ENCODE data around the gene SQSTM1. TPM values are rescaled to one million over a fixed set of nuclear protein-coding genes. Genes with fewer than 3 reads are reported as not detected.
A peak's percentile ranks its signal among the peaks of the same experiment; 100 is the strongest.

SQSTM1 gene
- total and polyA plus RNA-seq, 3 experiments from 2014 or later: 158 to 212 (median 179) TPM

DNA sequence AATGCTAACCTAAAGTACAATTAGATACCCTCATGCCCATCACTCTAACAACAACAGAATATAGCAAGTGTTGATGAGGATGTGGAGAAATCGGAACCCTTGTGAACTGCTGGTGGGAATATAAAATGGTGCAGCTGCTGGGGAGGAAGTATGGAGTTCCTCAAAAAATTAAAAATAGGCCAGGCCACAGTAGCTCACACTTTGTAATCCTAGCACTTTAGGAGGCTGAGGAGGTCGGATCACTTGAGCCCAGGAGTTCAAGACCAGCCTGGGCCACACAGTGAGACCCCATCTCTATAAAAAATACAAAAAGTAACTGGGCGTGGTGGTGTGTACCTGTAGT, 55.9 kb downstream of the SQSTM1 start:
- POLR2A ChIA-PET: no interaction called here
- Mint-ChIP-seq H3K4me1 (no peaks in the 10 kb centered on the region), H3K36me3 (peaks cover 3 to 74% (median 7%) of the 10 kb centered on the region in 3 donors), H3K27ac (peak overlapping the region in 1 of 8 donors; percentile 29), H3K4me3 (no peak overlapping the region), H3K27me3 (no peaks in the 10 kb centered on the region), H3K9me3 (no peaks in the 10 kb centered on the region)
- Histone ChIP-seq H3K27me3 (ENCODE audit: insufficient read depth, low read length, poor library complexity, severe bottlenecking) (no peaks in the 10 kb centered on the region), H3K9me3 (ENCODE audit: low read length) (no peaks in the 10 kb centered on the region), H3K36me3 (ENCODE audit: insufficient read depth, low read length) (peaks cover 3% of the 10 kb centered on the region), H3K4me1 (ENCODE audit: insufficient read depth, low read length) (no peaks in the 10 kb centered on the region), H3K4me3 (ENCODE audit: low read length) (no peak overlapping the region), H3K27ac (ENCODE audit: low read depth, low read length) (no peak overlapping the region)
- no peak for DNase-seq
- CTCF ChIA-PET: no interaction called here

GRCh38 chr5:179878222-179879002, 57.7 kb downstream of the SQSTM1 start:
- H3K27me3 ChIP-seq (ENCODE audit: insufficient read depth, low read length, poor library complexity, severe bottlenecking): no peaks in the 10 kb centered on the region
- no peak for DNase-seq
- no peaks in the 10 kb centered on the region for H3K36me3 ChIP-seq (ENCODE audit: insufficient read depth, low read length)
- H3K9me3 Mint-ChIP-seq: peaks cover 2 to 9% (median 4%) of the 10 kb centered on the region in 5 donors
- no peak overlapping the region for H3K27ac ChIP-seq (ENCODE audit: low read depth, low read length)
- H3K4me3 Mint-ChIP-seq: no peak overlapping the region
- ChIA-PET POLR2A (no interaction called here), CTCF (interaction anchor here (1.4 kb wide), 1 partner anchor 30 kb away, joined by 3 read pairs; no protein-coding TSS in a partner anchor)
- no peaks in the 10 kb centered on the region for H3K27me3 Mint-ChIP-seq
- H3K4me1 Mint-ChIP-seq: no peaks in the 10 kb centered on the region
- no peak overlapping the region for H3K4me3 ChIP-seq (ENCODE audit: low read length)
- no peak overlapping the region for H3K27ac Mint-ChIP-seq
- H3K9me3 ChIP-seq (ENCODE audit: low read length): no peaks in the 10 kb centered on the region
- peaks cover 6 to 71% (median 13%) of the 10 kb centered on the region in 3 donors for H3K36me3 Mint-ChIP-seq
- H3K4me1 ChIP-seq (ENCODE audit: insufficient read depth, low read length): no peaks in the 10 kb centered on the region

DNA sequence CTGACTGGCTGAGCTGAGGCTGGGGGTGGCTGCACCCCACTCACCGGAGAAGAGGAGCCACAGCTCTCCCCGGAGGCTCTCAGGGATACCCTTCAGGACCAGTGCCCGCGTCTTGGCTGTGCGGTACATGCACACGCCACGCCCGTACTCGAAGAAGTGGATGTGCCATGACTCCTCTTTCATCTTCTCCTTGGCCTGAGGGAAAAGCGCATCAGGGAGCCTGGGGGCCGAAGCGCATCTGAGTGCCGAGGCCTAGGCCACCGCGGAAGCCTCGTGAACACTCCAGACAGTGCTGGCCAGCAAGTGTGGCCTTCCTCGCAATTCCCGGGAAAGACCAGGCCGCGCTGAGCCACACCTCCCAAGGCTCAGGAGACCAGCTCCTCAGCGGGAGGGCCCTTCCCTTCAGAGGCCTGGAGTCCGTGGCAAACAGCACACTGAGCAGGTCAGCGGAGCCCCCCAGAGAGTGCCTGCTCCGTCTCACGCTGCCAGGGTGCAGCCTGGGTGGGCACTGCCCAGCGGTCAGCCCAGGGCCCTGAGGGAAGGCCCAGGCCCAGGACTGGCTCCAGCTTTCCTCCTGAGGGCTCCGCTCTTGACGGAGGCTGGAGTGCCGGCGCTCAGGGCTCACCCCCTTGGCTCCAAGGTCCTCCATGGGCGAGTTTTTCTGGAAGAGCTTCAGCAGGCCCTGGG, 58.4 kb downstream of the SQSTM1 start:
- H3K9me3 Mint-ChIP-seq: peaks cover 10 to 16% (median 11%) of the 10 kb centered on the region in 5 donors
- no peaks in the 10 kb centered on the region for H3K27me3 ChIP-seq (ENCODE audit: insufficient read depth, low read length, poor library complexity, severe bottlenecking)
- no peak overlapping the region for H3K27ac ChIP-seq (ENCODE audit: low read depth, low read length)
- no peak overlapping the region for H3K4me3 Mint-ChIP-seq
- H3K4me1 Mint-ChIP-seq: no peaks in the 10 kb centered on the region
- H3K36me3 Mint-ChIP-seq: peaks cover 13 to 71% (median 17%) of the 10 kb centered on the region in 3 donors
- CTCF ChIA-PET: no interaction called here
- peaks cover 4% of the 10 kb centered on the region for H3K9me3 ChIP-seq (ENCODE audit: low read length)
- H3K4me1 ChIP-seq (ENCODE audit: insufficient read depth, low read length): no peaks in the 10 kb centered on the region
- no peaks in the 10 kb centered on the region for H3K27me3 Mint-ChIP-seq
- no peak for DNase-seq
- POLR2A ChIA-PET: no interaction called here
- H3K36me3 ChIP-seq (ENCODE audit: insufficient read depth, low read length): peaks cover 3% of the 10 kb centered on the region
- H3K27ac Mint-ChIP-seq: peak overlapping the region in 1 of 8 donors; percentile 29
- no peak overlapping the region for H3K4me3 ChIP-seq (ENCODE audit: low read length)

- H3K4me3 ChIP-seq (ENCODE audit: low read length): no peak overlapping the region
- ChIA-PET CTCF (no interaction called here), POLR2A (no interaction called here)
- DNase-seq: no peak
- no peaks in the 10 kb centered on the region for H3K27me3 ChIP-seq (ENCODE audit: insufficient read depth, low read length, poor library complexity, severe bottlenecking)
- Mint-ChIP-seq H3K4me3 (no peak overlapping the region), H3K4me1 (no peaks in the 10 kb centered on the region), H3K27me3 (no peaks in the 10 kb centered on the region), H3K36me3 (peaks cover 19 to 71% (median 21%) of the 10 kb centered on the region in 3 donors), H3K27ac (peak overlapping the region in 1 of 8 donors; percentile 47), H3K9me3 (peaks cover 11 to 19% (median 13%) of the 10 kb centered on the region in 5 donors)
- no peak overlapping the region for H3K27ac ChIP-seq (ENCODE audit: low read depth, low read length)
- H3K4me1 ChIP-seq (ENCODE audit: insufficient read depth, low read length): no peaks in the 10 kb centered on the region
- H3K36me3 ChIP-seq (ENCODE audit: insufficient read depth, low read length): peaks cover 8% of the 10 kb centered on the region
- peaks cover 7% of the 10 kb centered on the region for H3K9me3 ChIP-seq (ENCODE audit: low read length)
These were observed 58.9 kb downstream of the SQSTM1 start for GRCh38 chr5:179879690-179880010.

- Mint-ChIP-seq H3K27me3 (no peaks in the 10 kb centered on the region), H3K4me3 (no peak overlapping the region), H3K9me3 (peaks cover 12 to 22% (median 16%) of the 10 kb centered on the region in 5 donors), H3K36me3 (peaks cover 23 to 69% (median 26%) of the 10 kb centered on the region in 3 donors), H3K4me1 (no peaks in the 10 kb centered on the region), H3K27ac (peak overlapping the region in 2 of 8 donors; percentile 21 to 47)
- Histone ChIP-seq H3K27me3 (ENCODE audit: insufficient read depth, low read length, poor library complexity, severe bottlenecking) (no peaks in the 10 kb centered on the region), H3K9me3 (ENCODE audit: low read length) (peaks cover 7% of the 10 kb centered on the region), H3K36me3 (ENCODE audit: insufficient read depth, low read length) (peaks cover 12% of the 10 kb centered on the region), H3K27ac (ENCODE audit: low read depth, low read length) (no peak overlapping the region), H3K4me1 (ENCODE audit: insufficient read depth, low read length) (no peaks in the 10 kb centered on the region), H3K4me3 (ENCODE audit: low read length) (no peak overlapping the region)
- no peak for DNase-seq
- ChIA-PET CTCF (no interaction called here), POLR2A (no interaction called here)
These were observed 59.5 kb downstream of the SQSTM1 start for GRCh38 chr5:179880066-179880650.

- no peak overlapping the region for H3K4me3 Mint-ChIP-seq
- DNase-seq: no peak
- peaks cover 0 to 3% (median 0%) of the 10 kb centered on the region in 3 donors for H3K4me1 Mint-ChIP-seq
- H3K27me3 Mint-ChIP-seq: no peaks in the 10 kb centered on the region
- Histone ChIP-seq H3K27ac (ENCODE audit: low read depth, low read length) (no peak overlapping the region), H3K9me3 (ENCODE audit: low read length) (peaks cover 7% of the 10 kb centered on the region), H3K4me1 (ENCODE audit: insufficient read depth, low read length) (no peaks in the 10 kb centered on the region), H3K36me3 (ENCODE audit: insufficient read depth, low read length) (peaks cover 17% of the 10 kb centered on the region), H3K4me3 (ENCODE audit: low read length) (no peak overlapping the region), H3K27me3 (ENCODE audit: insufficient read depth, low read length, poor library complexity, severe bottlenecking) (no peaks in the 10 kb centered on the region)
- H3K36me3 Mint-ChIP-seq: peaks cover 29 to 68% (median 29%) of the 10 kb centered on the region in 3 donors
- ChIA-PET CTCF (no interaction called here), POLR2A (interaction anchor here (0.7 kb wide), 1 partner anchor 38 kb away, joined by 3 read pairs; no protein-coding TSS in a partner anchor)
- H3K27ac Mint-ChIP-seq: peak overlapping the region in 3 of 8 donors; percentile 33 to 64 (median 58)
- peaks cover 12 to 22% (median 16%) of the 10 kb centered on the region in 5 donors for H3K9me3 Mint-ChIP-seq
These were observed 60.3 kb downstream of the SQSTM1 start for GRCh38 chr5:179880848-179881590.

GRCh38 chr5:179882338-179882737, 61.6 kb downstream of the SQSTM1 start:
- DNase-seq: no peak
- H3K4me3 ChIP-seq (ENCODE audit: low read length): no peak overlapping the region
- H3K27me3 ChIP-seq (ENCODE audit: insufficient read depth, low read length, poor library complexity, severe bottlenecking): no peaks in the 10 kb centered on the region
- CTCF ChIA-PET: no interaction called here
- Mint-ChIP-seq H3K9me3 (peaks cover 12 to 22% (median 16%) of the 10 kb centered on the region in 5 donors), H3K27ac (no peak overlapping the region), H3K27me3 (no peaks in the 10 kb centered on the region), H3K4me1 (peaks cover 0 to 3% (median 0%) of the 10 kb centered on the region in 3 donors), H3K4me3 (no peak overlapping the region), H3K36me3 (peaks cover 34 to 74% (median 37%) of the 10 kb centered on the region in 3 donors)
- POLR2A ChIA-PET: no interaction called here
- H3K4me1 ChIP-seq (ENCODE audit: insufficient read depth, low read length): no peaks in the 10 kb centered on the region
- H3K36me3 ChIP-seq (ENCODE audit: insufficient read depth, low read length): peaks cover 27% of the 10 kb centered on the region
- no peak overlapping the region for H3K27ac ChIP-seq (ENCODE audit: low read depth, low read length)
- peaks cover 7% of the 10 kb centered on the region for H3K9me3 ChIP-seq (ENCODE audit: low read length)

All from CD8-positive, alpha-beta memory T cell (primary cell).